Thymus (tissue), 11 donors: ENCODE data around the gene RHBDF1. TPM values are rescaled to one million over a fixed set of nuclear protein-coding genes. Genes with fewer than 3 reads are reported as not detected.
"Not testable (repeated sequence)": the region's sequence is repeated elsewhere in the genome, so short reads cannot be mapped to it uniquely, and the experiment has no call there.

ENCODE experiments used
- DNase-seq, 9 donors: peaks; one replicate each; pipeline ENCODE4 v3.0.0-alpha.2; 2013; ENCODE audit warnings: low spot score in 9 of 9, low read depth in 6 of 9, missing footprints in 1 of 9
- H3K27ac ChIP-seq, 2 donors: one replicate each; pipeline ENCODE4 v1.5.1; 2013; ENCODE audit warnings: control low read depth in 1 of 2, low read depth in 1 of 2, low read length in 1 of 2, mild to moderate bottlenecking in 1 of 2, moderate library complexity in 1 of 2
- H3K27me3 ChIP-seq, 2 donors: one replicate each; pipeline ENCODE4 v1.5.1; 2013; ENCODE audit warnings: low read length in 1 of 2; ENCODE audit not compliant: control insufficient read depth in 2 of 2, insufficient read depth in 1 of 2
- H3K36me3 ChIP-seq, 2 donors: one replicate each; pipeline ENCODE4 v1.5.1; 2013; ENCODE audit warnings: low read length in 1 of 2, mild to moderate bottlenecking in 1 of 2, moderate library complexity in 1 of 2; ENCODE audit not compliant: control insufficient read depth in 2 of 2, insufficient read depth in 2 of 2
- H3K4me1 ChIP-seq, 2 donors: one replicate each; pipeline ENCODE4 v1.5.1; 2013; ENCODE audit warnings: low read length in 2 of 2; ENCODE audit not compliant: control insufficient read depth in 2 of 2, insufficient read depth in 2 of 2
- H3K4me3 ChIP-seq, 2 donors: one replicate each; pipeline ENCODE4 v1.5.1; 2013; ENCODE audit warnings: low read length in 2 of 2, control low read depth in 1 of 2, mild to moderate bottlenecking in 1 of 2
- H3K9me3 ChIP-seq, 2 donors: one replicate each; pipeline ENCODE4 v1.5.1; 2013; ENCODE audit warnings: low read length in 1 of 2, mild to moderate bottlenecking in 1 of 2; ENCODE audit not compliant: control insufficient read depth in 2 of 2, insufficient read depth in 1 of 2
- WGBS: extraction: QIAGEN DNeasy Blood & Tissue Kit; methylation state at CpG from one replicate; pipeline ENCODE4 v1.1.7; 2013; 5-methylcytosine and 5-hydroxymethylcytosine counted together
- polyA plus RNA-seq: library from polyadenylated mRNA; stranded (reverse); fragments of 200-250 nt; gene quantifications from one replicate; pipeline ENCODE4 v1.2.3, GENCODE V29; 2013
- total RNA-seq: library from RNA; stranded (reverse); fragments of 120-200 nt; gene quantifications from one replicate; pipeline ENCODE4 v1.2.4, GENCODE V29; 2013
- donor health status: healthy.

RHBDF1 gene
- total and polyA plus RNA-seq, 2 donors, result 1.9 to 10.7 TPM

DNA sequence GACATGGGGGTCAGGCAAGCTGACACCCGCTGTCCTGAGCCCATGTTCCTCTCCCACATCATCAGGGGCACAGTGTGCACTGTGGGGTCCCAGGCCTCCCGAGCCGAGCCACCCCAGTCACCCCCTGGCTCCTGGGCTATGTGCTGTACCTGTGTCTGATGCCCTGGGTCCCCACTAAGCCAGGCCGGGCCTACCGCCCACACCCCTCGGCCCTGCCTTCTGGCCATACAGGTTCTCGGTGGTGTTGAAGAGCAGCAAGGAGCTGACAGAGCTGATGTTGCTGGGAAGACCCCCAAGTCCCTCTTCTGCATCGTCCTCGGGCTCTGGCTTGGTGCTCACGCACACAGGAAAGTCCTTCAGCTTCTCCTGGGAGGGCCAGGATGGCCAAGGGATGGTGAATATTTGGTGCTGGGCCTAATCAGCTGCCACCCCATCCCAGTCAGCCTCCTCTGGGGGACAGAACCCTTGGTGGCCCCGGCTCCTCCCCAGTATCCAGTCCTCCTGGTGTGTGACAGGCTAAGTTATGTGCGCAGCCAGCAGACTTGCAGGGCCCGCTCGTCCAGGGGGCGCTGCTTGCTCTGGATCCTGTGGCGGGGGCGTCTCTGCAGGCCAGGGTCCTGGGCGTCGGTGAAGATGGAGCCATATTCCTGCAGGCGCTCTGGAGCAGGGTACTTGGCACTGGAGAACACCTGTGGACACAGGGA, 55.2 kb downstream of the RHBDF1 start:
- H3K9me3 ChIP-seq, H3K36me3 ChIP-seq, DNase-seq, H3K4me3 ChIP-seq, H3K27me3 ChIP-seq, H3K4me1 ChIP-seq, H3K27ac ChIP-seq: not testable (repeated sequence)
- 95% methylated on average over 19 of the region's 20 CpGs for WGBS

DNA sequence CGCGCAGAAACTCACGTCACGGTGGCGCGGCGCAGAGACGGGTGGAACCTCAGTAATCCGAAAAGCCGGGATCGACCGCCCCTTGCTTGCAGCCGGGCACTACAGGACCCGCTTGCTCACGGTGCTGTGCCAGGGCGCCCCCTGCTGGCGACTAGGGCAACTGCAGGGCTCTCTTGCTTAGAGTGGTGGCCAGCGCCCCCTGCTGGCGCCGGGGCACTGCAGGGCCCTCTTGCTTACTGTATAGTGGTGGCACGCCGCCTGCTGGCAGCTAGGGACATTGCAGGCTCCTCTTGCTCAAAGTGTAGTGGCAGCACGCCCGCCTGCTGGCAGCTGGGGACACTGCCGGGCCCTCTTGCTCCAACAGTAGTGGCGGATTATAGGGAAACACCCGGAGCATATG, 61.7 kb downstream of the RHBDF1 start:
- H3K27ac ChIP-seq, DNase-seq, H3K36me3 ChIP-seq, H3K4me3 ChIP-seq, H3K9me3 ChIP-seq, H3K4me1 ChIP-seq, H3K27me3 ChIP-seq: not testable (repeated sequence)
- 65% methylated on average over 14 of the region's 27 CpGs for WGBS

DNA sequence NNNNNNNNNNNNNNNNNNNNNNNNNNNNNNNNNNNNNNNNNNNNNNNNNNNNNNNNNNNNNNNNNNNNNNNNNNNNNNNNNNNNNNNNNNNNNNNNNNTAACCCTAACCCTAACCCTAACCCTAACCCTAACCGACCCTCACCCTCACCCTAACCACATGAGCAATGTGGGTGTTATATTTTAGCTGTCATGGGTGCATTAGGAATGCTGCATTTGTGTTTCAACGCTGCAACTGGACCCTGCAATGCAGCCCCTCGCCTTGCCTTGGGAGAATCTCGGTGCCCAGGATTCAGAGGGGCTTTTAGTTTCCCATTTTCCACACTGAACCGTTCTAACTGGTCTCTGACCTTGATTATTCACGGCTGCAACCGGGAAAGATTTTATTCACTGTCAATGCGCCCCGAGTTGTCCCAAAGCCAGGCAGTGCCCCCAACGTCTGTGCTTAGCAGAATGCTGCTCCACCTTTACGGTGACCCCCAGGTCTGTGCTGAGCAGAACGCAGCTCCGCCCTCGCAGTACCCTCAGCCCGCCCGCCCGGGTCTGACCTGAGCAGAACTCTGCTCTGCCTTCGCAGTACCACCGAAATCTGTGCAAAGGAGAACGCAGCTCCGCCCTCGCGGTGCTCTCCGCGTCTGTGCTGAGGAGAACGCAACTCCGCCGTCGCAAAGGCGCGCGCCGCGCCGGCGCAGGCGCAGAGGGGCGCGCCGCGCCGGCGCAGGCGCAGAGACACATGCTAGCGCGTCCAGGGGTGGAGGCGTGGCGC, 62.3 kb downstream of the RHBDF1 start:
- no peaks in the 10 kb centered on the region for H3K4me1 ChIP-seq
- 74% methylated on average over 48 of the region's 48 CpGs for WGBS
- no peak overlapping the region for H3K27ac ChIP-seq
- no peaks in the 10 kb centered on the region for H3K9me3 ChIP-seq
- H3K27me3 ChIP-seq, result no peaks in the 10 kb centered on the region
- DNase-seq, result no peak
- peak overlapping the region in 1 of 2 donors; percentile 21 for H3K4me3 ChIP-seq
- no peaks in the 10 kb centered on the region for H3K36me3 ChIP-seq

Other genes with a start within 250 kb of the RHBDF1 start
- gene POLR3K, start 19.0 kb downstream of the RHBDF1 start, total RNA-seq, result 8.6 TPM
- 10.6 TPM for gene POLR3K, start 19.0 kb downstream of the RHBDF1 start, polyA plus RNA-seq
- gene SNRNP25, start 18.8 kb downstream of the RHBDF1 start, total RNA-seq, result 33.7 TPM
- 23.3 TPM for gene SNRNP25, start 18.8 kb downstream of the RHBDF1 start, polyA plus RNA-seq
- gene MPG, start 5.6 kb upstream of the RHBDF1 start, total RNA-seq, result 45.1 TPM
- 58.1 TPM for gene MPG, start 5.6 kb upstream of the RHBDF1 start, polyA plus RNA-seq
- gene NPRL3, start 66.0 kb upstream of the RHBDF1 start, total RNA-seq, result 2.8 TPM
- 16.7 TPM for gene NPRL3, start 66.0 kb upstream of the RHBDF1 start, polyA plus RNA-seq
- 3.2 TPM for gene HBZ, start 80.0 kb upstream of the RHBDF1 start, total RNA-seq
- gene HBZ, start 80.0 kb upstream of the RHBDF1 start, polyA plus RNA-seq, result 0.34 TPM
- 25.3 TPM for gene HBM, start 93.3 kb upstream of the RHBDF1 start, total RNA-seq
- not detected for gene HBM, start 93.3 kb upstream of the RHBDF1 start, polyA plus RNA-seq
- 595 TPM for gene HBA2, start 100.2 kb upstream of the RHBDF1 start, total RNA-seq
- 19.8 TPM for gene HBA2, start 100.2 kb upstream of the RHBDF1 start, polyA plus RNA-seq
- 222 TPM for gene HBA1, start 104.0 kb upstream of the RHBDF1 start, total RNA-seq
- 9.9 TPM for gene HBA1, start 104.0 kb upstream of the RHBDF1 start, polyA plus RNA-seq
- gene HBQ1, start 107.8 kb upstream of the RHBDF1 start, total RNA-seq, result 1.9 TPM
- 0.30 TPM for gene HBQ1, start 107.8 kb upstream of the RHBDF1 start, polyA plus RNA-seq
- gene LUC7L, start 156.8 kb upstream of the RHBDF1 start, total RNA-seq, result 64.7 TPM
- 458 TPM for gene LUC7L, start 156.8 kb upstream of the RHBDF1 start, polyA plus RNA-seq
- 12.7 TPM for gene FAM234A, start 162.2 kb upstream of the RHBDF1 start, total RNA-seq
- 28.3 TPM for gene FAM234A, start 162.2 kb upstream of the RHBDF1 start, polyA plus RNA-seq
- gene RGS11, start 203.3 kb upstream of the RHBDF1 start, total RNA-seq, result not detected
- 1.3 TPM for gene RGS11, start 203.3 kb upstream of the RHBDF1 start, polyA plus RNA-seq
- gene ARHGDIG, start 208.0 kb upstream of the RHBDF1 start, total RNA-seq, result 0.09 TPM
- 0.52 TPM for gene ARHGDIG, start 208.0 kb upstream of the RHBDF1 start, polyA plus RNA-seq
- 0.14 TPM for gene PDIA2, start 210.5 kb upstream of the RHBDF1 start, total RNA-seq
- gene PDIA2, start 210.5 kb upstream of the RHBDF1 start, polyA plus RNA-seq, result 1.8 TPM